Measurements from ENCODE around the gene MT3.

GRCh38 chr16:56636616-56637413, 47.5 kb downstream of the MT3 start:
- TF ChIP-seq, protein P1, sequence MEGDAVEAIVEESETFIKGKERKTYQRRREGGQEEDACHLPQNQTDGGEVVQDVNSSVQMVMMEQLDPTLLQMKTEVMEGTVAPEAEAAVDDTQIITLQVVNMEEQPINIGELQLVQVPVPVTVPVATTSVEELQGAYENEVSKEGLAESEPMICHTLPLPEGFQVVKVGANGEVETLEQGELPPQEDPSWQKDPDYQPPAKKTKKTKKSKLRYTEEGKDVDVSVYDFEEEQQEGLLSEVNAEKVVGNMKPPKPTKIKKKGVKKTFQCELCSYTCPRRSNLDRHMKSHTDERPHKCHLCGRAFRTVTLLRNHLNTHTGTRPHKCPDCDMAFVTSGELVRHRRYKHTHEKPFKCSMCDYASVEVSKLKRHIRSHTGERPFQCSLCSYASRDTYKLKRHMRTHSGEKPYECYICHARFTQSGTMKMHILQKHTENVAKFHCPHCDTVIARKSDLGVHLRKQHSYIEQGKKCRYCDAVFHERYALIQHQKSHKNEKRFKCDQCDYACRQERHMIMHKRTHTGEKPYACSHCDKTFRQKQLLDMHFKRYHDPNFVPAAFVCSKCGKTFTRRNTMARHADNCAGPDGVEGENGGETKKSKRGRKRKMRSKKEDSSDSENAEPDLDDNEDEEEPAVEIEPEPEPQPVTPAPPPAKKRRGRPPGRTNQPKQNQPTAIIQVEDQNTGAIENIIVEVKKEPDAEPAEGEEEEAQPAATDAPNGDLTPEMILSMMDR (conservative IDR thresholded peaks at IDR 0.05; ENCODE audit: low read depth in 2 of 2) = no peak
- TF ChIP-seq ZNF114 (CRISPR knock-in tag; IDR thresholded peaks at IDR 0.05) (no peak), ETS1 (IDR thresholded peaks at IDR 0.05) (no peak), EZH2 (IDR thresholded peaks at IDR 0.05; ENCODE audit: low read depth, unreplicated experiment) (peak; percentile 76), CREB1 (CRISPR knock-in tag; IDR thresholded peaks at IDR 0.05; ENCODE audit: low read depth) (no peak), POLR2AphosphoS5 (IDR thresholded peaks at IDR 0.05; ENCODE audit: low read depth) (no peak), STAT1 (IDR thresholded peaks at IDR 0.05; ENCODE audit: unreplicated experiment) (no peak), EZH2phosphoT487 (IDR thresholded peaks at IDR 0.05; ENCODE audit: unreplicated experiment) (no peak), JUNB (IDR thresholded peaks at IDR 0.05; ENCODE audit: unreplicated experiment) (no peak), ZNF331 (CRISPR knock-in tag; IDR thresholded peaks at IDR 0.05; ENCODE audit: low read depth) (no peak)
- TF ChIP-seq, protein P2, sequence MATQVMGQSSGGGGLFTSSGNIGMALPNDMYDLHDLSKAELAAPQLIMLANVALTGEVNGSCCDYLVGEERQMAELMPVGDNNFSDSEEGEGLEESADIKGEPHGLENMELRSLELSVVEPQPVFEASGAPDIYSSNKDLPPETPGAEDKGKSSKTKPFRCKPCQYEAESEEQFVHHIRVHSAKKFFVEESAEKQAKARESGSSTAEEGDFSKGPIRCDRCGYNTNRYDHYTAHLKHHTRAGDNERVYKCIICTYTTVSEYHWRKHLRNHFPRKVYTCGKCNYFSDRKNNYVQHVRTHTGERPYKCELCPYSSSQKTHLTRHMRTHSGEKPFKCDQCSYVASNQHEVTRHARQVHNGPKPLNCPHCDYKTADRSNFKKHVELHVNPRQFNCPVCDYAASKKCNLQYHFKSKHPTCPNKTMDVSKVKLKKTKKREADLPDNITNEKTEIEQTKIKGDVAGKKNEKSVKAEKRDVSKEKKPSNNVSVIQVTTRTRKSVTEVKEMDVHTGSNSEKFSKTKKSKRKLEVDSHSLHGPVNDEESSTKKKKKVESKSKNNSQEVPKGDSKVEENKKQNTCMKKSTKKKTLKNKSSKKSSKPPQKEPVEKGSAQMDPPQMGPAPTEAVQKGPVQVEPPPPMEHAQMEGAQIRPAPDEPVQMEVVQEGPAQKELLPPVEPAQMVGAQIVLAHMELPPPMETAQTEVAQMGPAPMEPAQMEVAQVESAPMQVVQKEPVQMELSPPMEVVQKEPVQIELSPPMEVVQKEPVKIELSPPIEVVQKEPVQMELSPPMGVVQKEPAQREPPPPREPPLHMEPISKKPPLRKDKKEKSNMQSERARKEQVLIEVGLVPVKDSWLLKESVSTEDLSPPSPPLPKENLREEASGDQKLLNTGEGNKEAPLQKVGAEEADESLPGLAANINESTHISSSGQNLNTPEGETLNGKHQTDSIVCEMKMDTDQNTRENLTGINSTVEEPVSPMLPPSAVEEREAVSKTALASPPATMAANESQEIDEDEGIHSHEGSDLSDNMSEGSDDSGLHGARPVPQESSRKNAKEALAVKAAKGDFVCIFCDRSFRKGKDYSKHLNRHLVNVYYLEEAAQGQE (IDR thresholded peaks at IDR 0.05; ENCODE audit: unreplicated experiment) = no peak
- TF ChIP-seq, protein P3, sequence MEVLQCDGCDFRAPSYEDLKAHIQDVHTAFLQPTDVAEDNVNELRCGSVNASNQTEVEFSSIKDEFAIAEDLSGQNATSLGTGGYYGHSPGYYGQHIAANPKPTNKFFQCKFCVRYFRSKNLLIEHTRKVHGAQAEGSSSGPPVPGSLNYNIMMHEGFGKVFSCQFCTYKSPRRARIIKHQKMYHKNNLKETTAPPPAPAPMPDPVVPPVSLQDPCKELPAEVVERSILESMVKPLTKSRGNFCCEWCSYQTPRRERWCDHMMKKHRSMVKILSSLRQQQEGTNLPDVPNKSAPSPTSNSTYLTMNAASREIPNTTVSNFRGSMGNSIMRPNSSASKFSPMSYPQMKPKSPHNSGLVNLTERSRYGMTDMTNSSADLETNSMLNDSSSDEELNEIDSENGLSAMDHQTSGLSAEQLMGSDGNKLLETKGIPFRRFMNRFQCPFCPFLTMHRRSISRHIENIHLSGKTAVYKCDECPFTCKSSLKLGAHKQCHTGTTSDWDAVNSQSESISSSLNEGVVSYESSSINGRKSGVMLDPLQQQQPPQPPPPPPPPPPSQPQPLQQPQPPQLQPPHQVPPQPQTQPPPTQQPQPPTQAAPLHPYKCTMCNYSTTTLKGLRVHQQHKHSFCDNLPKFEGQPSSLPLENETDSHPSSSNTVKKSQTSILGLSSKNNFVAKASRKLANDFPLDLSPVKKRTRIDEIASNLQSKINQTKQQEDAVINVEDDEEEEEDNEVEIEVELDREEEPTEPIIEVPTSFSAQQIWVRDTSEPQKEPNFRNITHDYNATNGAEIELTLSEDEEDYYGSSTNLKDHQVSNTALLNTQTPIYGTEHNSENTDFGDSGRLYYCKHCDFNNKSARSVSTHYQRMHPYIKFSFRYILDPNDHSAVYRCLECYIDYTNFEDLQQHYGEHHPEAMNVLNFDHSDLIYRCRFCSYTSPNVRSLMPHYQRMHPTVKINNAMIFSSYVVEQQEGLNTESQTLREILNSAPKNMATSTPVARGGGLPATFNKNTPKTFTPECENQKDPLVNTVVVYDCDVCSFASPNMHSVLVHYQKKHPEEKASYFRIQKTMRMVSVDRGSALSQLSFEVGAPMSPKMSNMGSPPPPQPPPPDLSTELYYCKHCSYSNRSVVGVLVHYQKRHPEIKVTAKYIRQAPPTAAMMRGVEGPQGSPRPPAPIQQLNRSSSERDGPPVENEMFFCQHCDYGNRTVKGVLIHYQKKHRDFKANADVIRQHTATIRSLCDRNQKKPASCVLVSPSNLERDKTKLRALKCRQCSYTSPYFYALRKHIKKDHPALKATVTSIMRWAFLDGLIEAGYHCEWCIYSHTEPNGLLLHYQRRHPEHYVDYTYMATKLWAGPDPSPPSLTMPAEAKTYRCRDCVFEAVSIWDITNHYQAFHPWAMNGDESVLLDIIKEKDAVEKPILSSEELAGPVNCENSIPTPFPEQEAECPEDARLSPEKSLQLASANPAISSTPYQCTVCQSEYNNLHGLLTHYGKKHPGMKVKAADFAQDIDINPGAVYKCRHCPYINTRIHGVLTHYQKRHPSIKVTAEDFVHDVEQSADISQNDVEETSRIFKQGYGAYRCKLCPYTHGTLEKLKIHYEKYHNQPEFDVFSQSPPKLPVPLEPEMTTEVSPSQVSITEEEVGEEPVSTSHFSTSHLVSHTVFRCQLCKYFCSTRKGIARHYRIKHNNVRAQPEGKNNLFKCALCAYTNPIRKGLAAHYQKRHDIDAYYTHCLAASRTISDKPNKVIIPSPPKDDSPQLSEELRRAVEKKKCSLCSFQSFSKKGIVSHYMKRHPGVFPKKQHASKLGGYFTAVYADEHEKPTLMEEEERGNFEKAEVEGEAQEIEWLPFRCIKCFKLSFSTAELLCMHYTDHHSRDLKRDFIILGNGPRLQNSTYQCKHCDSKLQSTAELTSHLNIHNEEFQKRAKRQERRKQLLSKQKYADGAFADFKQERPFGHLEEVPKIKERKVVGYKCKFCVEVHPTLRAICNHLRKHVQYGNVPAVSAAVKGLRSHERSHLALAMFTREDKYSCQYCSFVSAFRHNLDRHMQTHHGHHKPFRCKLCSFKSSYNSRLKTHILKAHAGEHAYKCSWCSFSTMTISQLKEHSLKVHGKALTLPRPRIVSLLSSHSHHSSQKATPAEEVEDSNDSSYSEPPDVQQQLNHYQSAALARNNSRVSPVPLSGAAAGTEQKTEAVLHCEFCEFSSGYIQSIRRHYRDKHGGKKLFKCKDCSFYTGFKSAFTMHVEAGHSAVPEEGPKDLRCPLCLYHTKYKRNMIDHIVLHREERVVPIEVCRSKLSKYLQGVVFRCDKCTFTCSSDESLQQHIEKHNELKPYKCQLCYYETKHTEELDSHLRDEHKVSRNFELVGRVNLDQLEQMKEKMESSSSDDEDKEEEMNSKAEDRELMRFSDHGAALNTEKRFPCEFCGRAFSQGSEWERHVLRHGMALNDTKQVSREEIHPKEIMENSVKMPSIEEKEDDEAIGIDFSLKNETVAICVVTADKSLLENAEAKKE (CRISPR knock-in tag; IDR thresholded peaks at IDR 0.05) = no peak

All from GM23338 (cell line).